ENCODE results near the gene PLCH1. TPM values are rescaled to one million over a fixed set of nuclear protein-coding genes. Genes with fewer than 3 reads are reported as not detected.

The PLCH1 gene
- polyA plus RNA-seq, 1 experiment: 0.06 TPM

GRCh38 chr3:155362808-155363689, 381.8 kb downstream of the PLCH1 start:
- Histone ChIP-seq H3K4me3 (ENCODE audit: low read depth, low read length) (no peak overlapping the region), H3K27me3 (ENCODE audit: control insufficient read depth, insufficient read depth, low read length) (no peaks in the 10 kb centered on the region), H3K36me3 (ENCODE audit: control insufficient read depth, insufficient read depth, low read length) (no peaks in the 10 kb centered on the region)
- TF ChIP-seq CTCF (IDR thresholded peaks at IDR 0.05; ENCODE audit: insufficient read depth, low read depth, low read length): no peak
- CTCF ChIA-PET: interaction anchor here (0.6 to 1.9 kb wide), 6 partner anchors 9 to 339 kb away, joined by 3 to 7 read pairs (median 3); no protein-coding TSS in a partner anchor
- no peak for DNase-seq (ENCODE audit: low read depth)
- POLR2A ChIA-PET: no interaction called here

DNA sequence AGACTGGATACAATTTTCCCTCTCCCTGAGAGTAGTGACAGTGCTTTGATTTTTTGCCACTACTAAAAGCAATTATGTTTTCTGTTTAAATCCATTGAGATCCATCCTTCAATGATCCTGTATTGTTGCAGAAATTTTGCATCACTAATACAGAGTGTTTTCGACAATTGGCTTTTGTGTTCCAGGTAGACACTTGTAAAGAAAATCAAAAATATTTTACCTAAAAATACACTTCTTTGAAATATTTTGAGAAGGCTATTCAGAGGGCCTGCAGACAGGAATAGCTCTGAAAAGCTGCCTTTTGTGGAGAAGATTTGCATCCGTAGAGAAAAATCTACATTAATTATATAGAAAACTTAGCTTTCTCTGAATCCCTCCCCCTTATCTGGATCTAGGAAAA, 384.6 kb downstream of the PLCH1 start:
- Histone ChIP-seq H3K36me3 (ENCODE audit: control insufficient read depth, insufficient read depth, low read length) (no peaks in the 10 kb centered on the region), H3K4me3 (ENCODE audit: low read depth, low read length) (no peak overlapping the region), H3K27me3 (ENCODE audit: control insufficient read depth, insufficient read depth, low read length) (no peaks in the 10 kb centered on the region)
- ChIA-PET CTCF (no interaction called here), POLR2A (no interaction called here)
- TF ChIP-seq CTCF (IDR thresholded peaks at IDR 0.05; ENCODE audit: insufficient read depth, low read depth, low read length): no peak
- DNase-seq (ENCODE audit: low read depth): no peak

- Histone ChIP-seq H3K4me3 (ENCODE audit: low read depth, low read length) (no peak overlapping the region), H3K27me3 (ENCODE audit: control insufficient read depth, insufficient read depth, low read length) (no peaks in the 10 kb centered on the region), H3K36me3 (ENCODE audit: control insufficient read depth, insufficient read depth, low read length) (no peaks in the 10 kb centered on the region)
- CTCF ChIA-PET: interaction anchor here (1.4 kb wide), 1 partner anchor 26 kb away, joined by 5 read pairs; no protein-coding TSS in a partner anchor
- POLR2A ChIA-PET: no interaction called here
- no peak for DNase-seq (ENCODE audit: low read depth)
- TF ChIP-seq CTCF (IDR thresholded peaks at IDR 0.05; ENCODE audit: insufficient read depth, low read depth, low read length): no peak
These were observed 388.1 kb downstream of the PLCH1 start for GRCh38 chr3:155356594-155357370.

GRCh38 chr3:155354658-155355057, 390.2 kb downstream of the PLCH1 start:
- POLR2A ChIA-PET: no interaction called here
- no peaks in the 10 kb centered on the region for H3K27me3 ChIP-seq (ENCODE audit: control insufficient read depth, insufficient read depth, low read length)
- H3K36me3 ChIP-seq (ENCODE audit: control insufficient read depth, insufficient read depth, low read length): no peaks in the 10 kb centered on the region
- CTCF ChIA-PET: interaction anchor here (0.8 to 5.3 kb wide), 4 partner anchors 8 to 347 kb away, joined by 3 to 52 read pairs (median 4); no protein-coding TSS in a partner anchor
- H3K4me3 ChIP-seq (ENCODE audit: low read depth, low read length): no peak overlapping the region
- TF ChIP-seq CTCF (IDR thresholded peaks at IDR 0.05; ENCODE audit: insufficient read depth, low read depth, low read length): no peak
- DNase-seq (ENCODE audit: low read depth): no peak

DNA sequence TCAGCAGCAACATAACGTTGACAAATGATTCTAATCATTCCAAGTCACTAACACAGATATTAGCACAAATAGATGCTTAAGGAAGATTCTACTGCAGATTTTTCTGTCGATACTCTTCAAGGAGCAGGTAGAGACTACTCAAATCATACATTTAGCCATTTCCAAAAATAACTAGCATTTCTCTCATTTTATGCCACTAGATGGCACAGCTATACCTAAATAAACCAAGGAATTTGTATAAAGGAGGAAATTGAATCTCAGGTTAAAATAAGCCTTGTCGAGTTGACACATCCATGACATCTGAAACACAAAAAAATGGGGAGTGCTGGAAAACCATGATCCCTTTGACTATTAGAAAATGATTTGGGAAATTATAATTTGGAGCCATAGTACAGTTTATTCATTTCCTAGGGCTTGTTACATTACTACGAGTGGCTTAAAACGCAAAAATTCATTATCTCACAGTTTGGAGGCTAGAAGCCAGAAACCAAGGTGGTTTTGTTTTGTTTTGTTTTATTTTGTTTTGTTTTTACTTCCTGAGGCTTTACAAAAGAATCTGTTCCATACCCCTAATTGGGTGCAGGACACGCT, 391.9 kb downstream of the PLCH1 start:
- CTCF ChIA-PET: interaction anchor here (0.6 to 5.3 kb wide), 11 partner anchors 27 to 508 kb away, joined by 3 to 52 read pairs (median 3); partner anchors contain the start of gene C3orf33
- no peak for DNase-seq (ENCODE audit: low read depth)

More for the DNA sequence above, 391.9 kb downstream of the PLCH1 start:
- no peaks in the 10 kb centered on the region for H3K36me3 ChIP-seq (ENCODE audit: control insufficient read depth, insufficient read depth, low read length)
- POLR2A ChIA-PET: no interaction called here
- H3K4me3 ChIP-seq (ENCODE audit: low read depth, low read length): no peak overlapping the region
- peak; percentile 52 for TF ChIP-seq CTCF (IDR thresholded peaks at IDR 0.05; ENCODE audit: insufficient read depth, low read depth, low read length)
- no peaks in the 10 kb centered on the region for H3K27me3 ChIP-seq (ENCODE audit: control insufficient read depth, insufficient read depth, low read length)

All from BJ (cell line).